ENCODE results near the gene SLC46A1. TPM values are rescaled to one million over a fixed set of nuclear protein-coding genes. Genes with fewer than 3 reads are reported as not detected.

The SLC46A1 gene
- total RNA-seq (ENCODE audit: unreplicated experiment): 5.3 TPM
- long read RNA-seq, full-length matches to known transcripts: 2 of 2 reads
- long read RNA-seq, partial matches to known transcripts: 0 of 2 reads
- long read RNA-seq, other reads (novel, unspliced or antisense): 0 of 2 reads

DNA sequence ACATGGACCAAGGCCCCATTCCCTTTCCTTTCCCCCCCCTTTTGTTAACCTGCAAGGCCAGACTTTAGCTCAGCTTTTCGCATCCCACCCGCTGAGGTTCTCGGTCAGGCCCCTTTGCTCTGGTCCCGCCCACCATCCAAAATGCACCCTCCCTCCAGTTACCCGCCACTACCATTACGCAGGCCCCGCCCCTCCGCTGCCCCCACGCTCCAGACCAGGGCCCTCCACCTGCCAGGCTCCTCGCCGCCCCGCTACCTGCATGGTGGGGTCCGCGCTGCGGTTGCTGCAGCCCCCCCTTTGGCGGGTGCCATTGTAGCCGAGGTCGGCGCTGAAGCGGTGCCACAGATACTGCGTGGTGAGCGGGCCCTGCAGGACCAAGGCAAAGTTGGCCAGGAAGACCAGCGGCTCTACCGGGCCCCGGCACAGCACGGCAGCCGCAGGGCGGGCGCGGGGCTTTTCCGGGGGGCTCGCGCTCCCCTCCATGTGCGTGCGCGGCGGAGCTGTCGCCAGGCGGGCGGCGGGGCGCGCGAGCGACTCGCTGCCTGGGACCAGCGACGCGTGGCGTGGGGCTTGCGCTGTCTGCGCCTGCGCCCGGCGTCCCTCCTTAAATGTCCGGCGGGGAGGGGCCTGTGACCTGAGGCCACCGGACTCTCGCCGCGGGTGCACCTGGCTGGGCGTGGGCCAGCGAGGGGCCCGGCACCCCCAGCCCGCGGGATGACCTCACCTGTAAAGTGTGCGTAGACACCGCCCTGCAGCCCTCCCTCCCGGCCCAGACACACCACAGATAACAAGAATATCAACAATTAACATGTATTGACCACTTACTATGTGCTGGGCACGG lies at the start of gene SLC46A1:
SLC46A1 (minus strand) TSS at position 581 of the 841 bp plus-strand sequence; CDS start at position 483, 98 bp downstream.
- peak within 1 kb of the TSS; percentile 81 for H3K4me3 Mint-ChIP-seq (ENCODE audit: unreplicated experiment)
- H3K27ac Mint-ChIP-seq (ENCODE audit: unreplicated experiment): no peak within 1 kb of the TSS
- DNase-seq (ENCODE audit: low spot score): peak; percentile 49
- H3K4me1 Mint-ChIP-seq (ENCODE audit: unreplicated experiment): peaks cover 43% of the 10 kb centered on the region
- peaks cover 9% of the 10 kb centered on the region for H3K27me3 Mint-ChIP-seq (ENCODE audit: unreplicated experiment)
- TF ChIP-seq, protein P1, sequence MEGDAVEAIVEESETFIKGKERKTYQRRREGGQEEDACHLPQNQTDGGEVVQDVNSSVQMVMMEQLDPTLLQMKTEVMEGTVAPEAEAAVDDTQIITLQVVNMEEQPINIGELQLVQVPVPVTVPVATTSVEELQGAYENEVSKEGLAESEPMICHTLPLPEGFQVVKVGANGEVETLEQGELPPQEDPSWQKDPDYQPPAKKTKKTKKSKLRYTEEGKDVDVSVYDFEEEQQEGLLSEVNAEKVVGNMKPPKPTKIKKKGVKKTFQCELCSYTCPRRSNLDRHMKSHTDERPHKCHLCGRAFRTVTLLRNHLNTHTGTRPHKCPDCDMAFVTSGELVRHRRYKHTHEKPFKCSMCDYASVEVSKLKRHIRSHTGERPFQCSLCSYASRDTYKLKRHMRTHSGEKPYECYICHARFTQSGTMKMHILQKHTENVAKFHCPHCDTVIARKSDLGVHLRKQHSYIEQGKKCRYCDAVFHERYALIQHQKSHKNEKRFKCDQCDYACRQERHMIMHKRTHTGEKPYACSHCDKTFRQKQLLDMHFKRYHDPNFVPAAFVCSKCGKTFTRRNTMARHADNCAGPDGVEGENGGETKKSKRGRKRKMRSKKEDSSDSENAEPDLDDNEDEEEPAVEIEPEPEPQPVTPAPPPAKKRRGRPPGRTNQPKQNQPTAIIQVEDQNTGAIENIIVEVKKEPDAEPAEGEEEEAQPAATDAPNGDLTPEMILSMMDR (IDR thresholded peaks at IDR 0.05; ENCODE audit: unreplicated experiment): no peak
- H3K9me3 Mint-ChIP-seq (ENCODE audit: unreplicated experiment): no peaks in the 10 kb centered on the region
- peaks cover 3% of the 10 kb centered on the region for H3K36me3 Mint-ChIP-seq (ENCODE audit: low read depth, unreplicated experiment)

DNA sequence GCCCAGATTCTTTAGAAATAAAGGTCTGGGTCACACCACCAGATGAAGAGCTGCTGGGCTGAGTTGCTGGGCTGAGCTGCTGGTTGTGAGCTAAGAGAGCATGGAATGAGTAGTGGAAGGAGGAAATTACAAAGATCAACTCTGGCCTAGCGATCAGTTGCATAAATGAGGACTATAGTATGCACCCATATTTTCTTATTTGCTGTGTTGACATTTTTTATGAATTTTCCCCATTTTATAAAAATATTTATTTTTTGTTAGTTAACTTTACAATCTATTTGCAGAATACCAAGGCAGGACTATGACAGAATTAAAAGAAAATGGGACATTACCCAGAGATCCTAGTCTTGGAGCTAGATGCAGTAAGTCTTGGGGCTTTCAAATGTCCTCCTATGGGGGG lies 43.8 kb upstream of the SLC46A1 start:
- Mint-ChIP-seq H3K4me3 (ENCODE audit: unreplicated experiment) (no peak overlapping the region), H3K27ac (ENCODE audit: unreplicated experiment) (no peak overlapping the region), H3K27me3 (ENCODE audit: unreplicated experiment) (no peaks in the 10 kb centered on the region), H3K4me1 (ENCODE audit: unreplicated experiment) (no peaks in the 10 kb centered on the region), H3K9me3 (ENCODE audit: unreplicated experiment) (no peaks in the 10 kb centered on the region), H3K36me3 (ENCODE audit: low read depth, unreplicated experiment) (no peaks in the 10 kb centered on the region)
- TF ChIP-seq, protein P1 (IDR thresholded peaks at IDR 0.05; ENCODE audit: unreplicated experiment): no peak
- DNase-seq (ENCODE audit: low spot score): no peak

GRCh38 chr17:28447396-28447760 lies 41.4 kb upstream of the SLC46A1 start:
- no peaks in the 10 kb centered on the region for H3K27me3 Mint-ChIP-seq (ENCODE audit: unreplicated experiment)
- TF ChIP-seq, protein P1 (IDR thresholded peaks at IDR 0.05; ENCODE audit: unreplicated experiment): no peak
- no peaks in the 10 kb centered on the region for H3K36me3 Mint-ChIP-seq (ENCODE audit: low read depth, unreplicated experiment)
- H3K9me3 Mint-ChIP-seq (ENCODE audit: unreplicated experiment): no peaks in the 10 kb centered on the region
- no peak for DNase-seq (ENCODE audit: low spot score)
- no peak overlapping the region for H3K27ac Mint-ChIP-seq (ENCODE audit: unreplicated experiment)
- no peak overlapping the region for H3K4me3 Mint-ChIP-seq (ENCODE audit: unreplicated experiment)
- no peaks in the 10 kb centered on the region for H3K4me1 Mint-ChIP-seq (ENCODE audit: unreplicated experiment)

- Mint-ChIP-seq H3K4me3 (ENCODE audit: unreplicated experiment) (no peak overlapping the region), H3K27me3 (ENCODE audit: unreplicated experiment) (no peaks in the 10 kb centered on the region), H3K9me3 (ENCODE audit: unreplicated experiment) (no peaks in the 10 kb centered on the region), H3K27ac (ENCODE audit: unreplicated experiment) (no peak overlapping the region), H3K36me3 (ENCODE audit: low read depth, unreplicated experiment) (no peaks in the 10 kb centered on the region), H3K4me1 (ENCODE audit: unreplicated experiment) (no peaks in the 10 kb centered on the region)
- DNase-seq (ENCODE audit: low spot score): no peak
- TF ChIP-seq, protein P1 (IDR thresholded peaks at IDR 0.05; ENCODE audit: unreplicated experiment): no peak
Observed at GRCh38 chr17:28446716-28447395, 40.8 kb upstream of the SLC46A1 start.
